ENCODE measurements around the gene PPIH.

- TF ChIP-seq RAD21 (IDR thresholded peaks at IDR 0.05) = peak; percentile 14 to 18
- TF ChIP-seq, protein P1, sequence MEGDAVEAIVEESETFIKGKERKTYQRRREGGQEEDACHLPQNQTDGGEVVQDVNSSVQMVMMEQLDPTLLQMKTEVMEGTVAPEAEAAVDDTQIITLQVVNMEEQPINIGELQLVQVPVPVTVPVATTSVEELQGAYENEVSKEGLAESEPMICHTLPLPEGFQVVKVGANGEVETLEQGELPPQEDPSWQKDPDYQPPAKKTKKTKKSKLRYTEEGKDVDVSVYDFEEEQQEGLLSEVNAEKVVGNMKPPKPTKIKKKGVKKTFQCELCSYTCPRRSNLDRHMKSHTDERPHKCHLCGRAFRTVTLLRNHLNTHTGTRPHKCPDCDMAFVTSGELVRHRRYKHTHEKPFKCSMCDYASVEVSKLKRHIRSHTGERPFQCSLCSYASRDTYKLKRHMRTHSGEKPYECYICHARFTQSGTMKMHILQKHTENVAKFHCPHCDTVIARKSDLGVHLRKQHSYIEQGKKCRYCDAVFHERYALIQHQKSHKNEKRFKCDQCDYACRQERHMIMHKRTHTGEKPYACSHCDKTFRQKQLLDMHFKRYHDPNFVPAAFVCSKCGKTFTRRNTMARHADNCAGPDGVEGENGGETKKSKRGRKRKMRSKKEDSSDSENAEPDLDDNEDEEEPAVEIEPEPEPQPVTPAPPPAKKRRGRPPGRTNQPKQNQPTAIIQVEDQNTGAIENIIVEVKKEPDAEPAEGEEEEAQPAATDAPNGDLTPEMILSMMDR (IDR thresholded peaks at IDR 0.05; ENCODE audit: low read depth, low read length, missing input control) = no peak
- TF ChIP-seq FOXA1 (IDR thresholded peaks at IDR 0.05) = no peak
- no peak for TF ChIP-seq JUND (IDR thresholded peaks at IDR 0.05)
- TF ChIP-seq TAF1 (conservative IDR thresholded peaks at IDR 0.05) = peak; percentile 92
- peak; percentile 70 to 88 for TF ChIP-seq GABPA (IDR thresholded peaks at IDR 0.05 in 1 of 2, conservative IDR thresholded peaks at IDR 0.05 in 1 of 2)
- TF ChIP-seq, protein P2, sequence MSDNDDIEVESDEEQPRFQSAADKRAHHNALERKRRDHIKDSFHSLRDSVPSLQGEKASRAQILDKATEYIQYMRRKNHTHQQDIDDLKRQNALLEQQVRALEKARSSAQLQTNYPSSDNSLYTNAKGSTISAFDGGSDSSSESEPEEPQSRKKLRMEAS (IDR thresholded peaks at IDR 0.05) = peak; percentile 93
- no peak for TF ChIP-seq NR2F2 (IDR thresholded peaks at IDR 0.05)
- TF ChIP-seq REST (IDR thresholded peaks at IDR 0.05) = no peak
- TF ChIP-seq ZBTB33 (IDR thresholded peaks at IDR 0.05) = peak; percentile 65
- TF ChIP-seq ATF3 (IDR thresholded peaks at IDR 0.05) = no peak
- peak in 1 of 2 donors; percentile 29 for TF ChIP-seq EGR1 (IDR thresholded peaks at IDR 0.05; ENCODE audit: low read depth in 2 of 2)
- TF ChIP-seq SP1 (IDR thresholded peaks at IDR 0.05) = peak; percentile 93
Measured at GRCh38 chr1:42681741-42682483, 23.7 kb downstream of the PPIH start, which contains the start of gene YBX1.

All from liver (tissue), 3 donors.